GM13976 (cell line): ENCODE data around the gene SCYGR3.

Experiments
- DNase-seq: peaks from one replicate; pipeline ENCODE4 v3.0.0; 2012; ENCODE audit warnings: low spot score
- CTCF ChIP-seq: IDR thresholded peaks from 2 replicates; pipeline ENCODE4 v1.5.1; 2012; ENCODE audit warnings: borderline replicate concordance, mild to moderate bottlenecking; ENCODE audit not compliant: insufficient read depth; ENCODE audit errors: extremely low read depth, missing control alignments, control extremely low read depth
- in situ Hi-C: fragments of 300-500 bp; cut with MboI; formaldehyde crosslinking; loops from one replicate; pipeline ENCODE4 v1.12.0; 2022; ENCODE audit warnings: low sequenced_read_pairs, mixed read lengths, inconsistent platforms; ENCODE audit not compliant: unreplicated experiment

The SCYGR3 gene

GRCh38 chr2:227615906-227616305 is 1.3 kb upstream of the SCYGR3 start:
- no peak for TF ChIP-seq CTCF
- in situ Hi-C loops: no loop called here
- no peak for DNase-seq

- no peak for TF ChIP-seq CTCF
- DNase-seq: no peak
- in situ Hi-C loops: no loop called here
Measured at GRCh38 chr2:227615181-227615580, 541 bp upstream of the SCYGR3 start.

- TF ChIP-seq CTCF: no peak
- no peak for DNase-seq
- in situ Hi-C loops: no loop called here
Measured at GRCh38 chr2:227614246-227614645, 394 bp downstream of the SCYGR3 start.

- DNase-seq: no peak
- in situ Hi-C loops: no loop called here
- TF ChIP-seq CTCF: no peak
Measured at GRCh38 chr2:227613272-227613660, 1.4 kb downstream of the SCYGR3 start.

- in situ Hi-C loops: no loop called here
- no peak for DNase-seq
- TF ChIP-seq CTCF: no peak
Measured at GRCh38 chr2:227612546-227613271, 1.9 kb downstream of the SCYGR3 start.

- in situ Hi-C loops: no loop called here
- TF ChIP-seq CTCF: no peak
- DNase-seq: no peak
Measured at GRCh38 chr2:227610123-227610522, 4.5 kb downstream of the SCYGR3 start.
